HepG2 (cell line): ENCODE results near the gene SEPTIN10. TPM values are rescaled to one million over a fixed set of nuclear protein-coding genes. Genes with fewer than 3 reads are reported as not detected.

Experiments used
- ARNT2 ChIP-seq: sonication (generic); formaldehyde crosslinking; IDR thresholded peaks from 2 replicates; pipeline ENCODE4 v1.8.0; 2022; ENCODE audit warnings: mild to moderate bottlenecking, low read depth, missing genetic modification reagents, moderate library complexity
- BRF2 ChIP-seq: sonication (generic); formaldehyde crosslinking; IDR thresholded peaks from 2 replicates; pipeline ENCODE4 v1.8.1; 2022; ENCODE audit warnings: mild to moderate bottlenecking, missing genetic modification reagents
- GTF2F1 ChIP-seq: fragments of 150-350 bp; IDR thresholded peaks from 2 replicates; pipeline ENCODE4 v1.6.1; 2014; ENCODE audit warnings: low read length
- HDAC2 ChIP-seq: sonication (generic); formaldehyde crosslinking; IDR thresholded peaks from 2 replicates; pipeline ENCODE4 v1.4.0; 2020; ENCODE audit warnings: missing genetic modification reagents
- MZF1 ChIP-seq: sonication (generic); formaldehyde crosslinking; IDR thresholded peaks from 2 replicates; pipeline ENCODE4 v1.8.1; 2023; ENCODE audit warnings: mild to moderate bottlenecking, missing genetic modification reagents, borderline replicate concordance
- PAF1 ChIP-seq: IDR thresholded peaks from 2 replicates; pipeline ENCODE4 v1.6.1; 2016; ENCODE audit warnings: missing genetic modification reagents, missing compliant biosample characterization
- PHF21A ChIP-seq: sonication (generic); formaldehyde crosslinking; IDR thresholded peaks from 2 replicates; pipeline ENCODE4 v1.5.0; 2020; ENCODE audit warnings: mild to moderate bottlenecking, missing genetic modification reagents
- PRDM15 ChIP-seq: sonication (generic); formaldehyde crosslinking; IDR thresholded peaks from 2 replicates; pipeline ENCODE4 v1.4.0; 2020; ENCODE audit warnings: missing genetic modification reagents
- RARG ChIP-seq: sonication (generic); formaldehyde crosslinking; IDR thresholded peaks from 2 replicates; pipeline ENCODE4 v1.4.0; 2020; ENCODE audit warnings: low read depth, mild to moderate bottlenecking, missing genetic modification reagents
- RBM39 ChIP-seq: fragments of 200-400 bp; formaldehyde crosslinking; IDR thresholded peaks from one replicate; pipeline ENCODE4 v1.6.1; 2018; ENCODE audit warnings: antibody characterized with exemption, mild to moderate bottlenecking, low read depth, low read length; ENCODE audit not compliant: poor library complexity, severe bottlenecking
- SP2 ChIP-seq: sonication (generic); formaldehyde crosslinking; IDR thresholded peaks from 2 replicates; pipeline ENCODE4 v1.5.1; 2020; ENCODE audit warnings: mild to moderate bottlenecking, missing genetic modification reagents
- SRY ChIP-seq: sonication (generic); formaldehyde crosslinking; IDR thresholded peaks from 2 replicates; pipeline ENCODE4 v1.8.0; 2022; ENCODE audit warnings: mild to moderate bottlenecking, missing genetic modification reagents
- ZNF101 ChIP-seq: sonication (generic); formaldehyde crosslinking; IDR thresholded peaks from 2 replicates; pipeline ENCODE4 v1.4.0; 2020; ENCODE audit warnings: mild to moderate bottlenecking, low read depth, missing genetic modification reagents, borderline replicate concordance
- ZNF333 ChIP-seq: sonication (generic); formaldehyde crosslinking; IDR thresholded peaks from 2 replicates; pipeline ENCODE4 v1.4.0; 2020; ENCODE audit warnings: mild to moderate bottlenecking, missing genetic modification reagents, borderline replicate concordance
- ZNF432 ChIP-seq: sonication (generic); formaldehyde crosslinking; IDR thresholded peaks from 2 replicates; pipeline ENCODE4 v1.5.0; 2020; ENCODE audit warnings: missing genetic modification reagents, mild to moderate bottlenecking, borderline replicate concordance
- ZNF564 ChIP-seq: sonication (generic); formaldehyde crosslinking; IDR thresholded peaks from 2 replicates; pipeline ENCODE4 v1.8.1; 2023; ENCODE audit warnings: mild to moderate bottlenecking, missing genetic modification reagents
- ZNF616 ChIP-seq: sonication (generic); formaldehyde crosslinking; IDR thresholded peaks from 2 replicates; pipeline ENCODE4 v1.5.0; 2020; ENCODE audit warnings: low read depth, mild to moderate bottlenecking, missing genetic modification reagents
- ZSCAN22 ChIP-seq: sonication (generic); formaldehyde crosslinking; IDR thresholded peaks from 2 replicates; pipeline ENCODE4 v1.4.0; 2020; ENCODE audit warnings: mild to moderate bottlenecking, missing genetic modification reagents
- polyA plus RNA-seq, 8 experiments: library from polyadenylated mRNA; depleted of rRNA in 3 of 8; stranded (reverse) in 7 of 8; unstranded in 1 of 8; fragments of >200 nt; fragmentation: Illumina TruSeq in 4 of 8; extraction: Trizol in 4 of 8; gene quantifications; 2 replicates each; pipeline versions ENCODE4 v1.2.1 to v1.2.3, GENCODE V29; 2011 to 2016; ENCODE audit warnings: low read depth in 4 of 8, missing spikeins in 1 of 8, mixed read lengths in 1 of 8; ENCODE audit not compliant: insufficient read depth in 1 of 8
- total RNA-seq, 5 experiments: library from RNA; depleted of rRNA; stranded (reverse); fragments of >200 nt; fragmentation: Illumina TruSeq; extraction: Trizol; gene quantifications; 2 replicates each; pipeline ENCODE4 v1.2.3, GENCODE V29; 2016; ENCODE audit warnings: low read depth in 1 of 5
- TF ChIP-seq, protein P1 (sequence below): sonication (generic); formaldehyde crosslinking; IDR thresholded peaks from 2 replicates; pipeline ENCODE4 v1.4.0; 2020; ENCODE audit warnings: missing genetic modification reagents, borderline replicate concordance
- TF ChIP-seq, protein P2 (sequence below): sonication (generic); formaldehyde crosslinking; IDR thresholded peaks from 2 replicates; pipeline ENCODE4 v1.4.0; 2020; ENCODE audit warnings: mild to moderate bottlenecking, missing genetic modification reagents, borderline replicate concordance

Gene SEPTIN10
- total and polyA plus RNA-seq, 2 of the 13 experiments (the other 11 are each of a cell fraction or from before 2014, with no cell fraction given): 45.8 to 67.5 TPM

- no peak for TF ChIP-seq BRF2 (CRISPR knock-in tag)
- no peak for TF ChIP-seq PRDM15
- TF ChIP-seq GTF2F1: no peak
- TF ChIP-seq PHF21A (CRISPR knock-in tag): peak; percentile 58; the same call in 1 of the 2 replicates
- no peak for TF ChIP-seq SP2 (CRISPR knock-in tag)
- no peak for TF ChIP-seq RARG (CRISPR knock-in tag)
- TF ChIP-seq SRY (CRISPR knock-in tag): no peak
- no peak for TF ChIP-seq ZNF564 (CRISPR knock-in tag)
- TF ChIP-seq ZNF616: no peak
- no peak for TF ChIP-seq MZF1 (CRISPR knock-in tag)
- TF ChIP-seq PAF1 (CRISPR knock-in tag): no peak
- no peak for TF ChIP-seq ZNF432
- TF ChIP-seq RBM39: no peak
- no peak for TF ChIP-seq ZSCAN22 (CRISPR knock-in tag)
- TF ChIP-seq, protein P1, sequence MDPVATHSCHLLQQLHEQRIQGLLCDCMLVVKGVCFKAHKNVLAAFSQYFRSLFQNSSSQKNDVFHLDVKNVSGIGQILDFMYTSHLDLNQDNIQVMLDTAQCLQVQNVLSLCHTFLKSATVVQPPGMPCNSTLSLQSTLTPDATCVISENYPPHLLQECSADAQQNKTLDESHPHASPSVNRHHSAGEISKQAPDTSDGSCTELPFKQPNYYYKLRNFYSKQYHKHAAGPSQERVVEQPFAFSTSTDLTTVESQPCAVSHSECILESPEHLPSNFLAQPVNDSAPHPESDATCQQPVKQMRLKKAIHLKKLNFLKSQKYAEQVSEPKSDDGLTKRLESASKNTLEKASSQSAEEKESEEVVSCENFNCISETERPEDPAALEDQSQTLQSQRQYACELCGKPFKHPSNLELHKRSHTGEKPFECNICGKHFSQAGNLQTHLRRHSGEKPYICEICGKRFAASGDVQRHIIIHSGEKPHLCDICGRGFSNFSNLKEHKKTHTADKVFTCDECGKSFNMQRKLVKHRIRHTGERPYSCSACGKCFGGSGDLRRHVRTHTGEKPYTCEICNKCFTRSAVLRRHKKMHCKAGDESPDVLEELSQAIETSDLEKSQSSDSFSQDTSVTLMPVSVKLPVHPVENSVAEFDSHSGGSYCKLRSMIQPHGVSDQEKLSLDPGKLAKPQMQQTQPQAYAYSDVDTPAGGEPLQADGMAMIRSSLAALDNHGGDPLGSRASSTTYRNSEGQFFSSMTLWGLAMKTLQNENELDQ (CRISPR knock-in tag): no peak
- TF ChIP-seq ZNF101 (CRISPR knock-in tag): no peak
- TF ChIP-seq HDAC2 (CRISPR knock-in tag): peak; percentile 75; the same call in 1 of the 2 replicates
- TF ChIP-seq ARNT2: no peak
- TF ChIP-seq ZNF333: no peak
- TF ChIP-seq, protein P2, sequence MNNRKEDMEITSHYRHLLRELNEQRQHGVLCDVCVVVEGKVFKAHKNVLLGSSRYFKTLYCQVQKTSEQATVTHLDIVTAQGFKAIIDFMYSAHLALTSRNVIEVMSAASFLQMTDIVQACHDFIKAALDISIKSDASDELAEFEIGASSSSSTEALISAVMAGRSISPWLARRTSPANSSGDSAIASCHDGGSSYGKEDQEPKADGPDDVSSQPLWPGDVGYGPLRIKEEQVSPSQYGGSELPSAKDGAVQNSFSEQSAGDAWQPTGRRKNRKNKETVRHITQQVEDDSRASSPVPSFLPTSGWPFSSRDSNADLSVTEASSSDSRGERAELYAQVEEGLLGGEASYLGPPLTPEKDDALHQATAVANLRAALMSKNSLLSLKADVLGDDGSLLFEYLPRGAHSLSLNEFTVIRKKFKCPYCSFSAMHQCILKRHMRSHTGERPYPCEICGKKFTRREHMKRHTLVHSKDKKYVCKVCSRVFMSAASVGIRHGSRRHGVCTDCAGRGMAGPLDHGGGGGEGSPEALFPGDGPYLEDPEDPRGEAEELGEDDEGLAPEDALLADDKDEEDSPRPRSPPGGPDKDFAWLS (CRISPR knock-in tag): no peak
Measured at GRCh38 chr2:109558076-109558882, 55.5 kb downstream of the SEPTIN10 start (continued).
